ENCODE measurements around the gene SCAPER. TPM values are rescaled to one million over a fixed set of nuclear protein-coding genes. Genes with fewer than 3 reads are reported as not detected.

The SCAPER gene
- total RNA-seq, 1 experiment from 2014 or later: 14.7 TPM

GRCh38 chr15:76803049-76803571, 102.0 kb downstream of the SCAPER start:
- H3K4me3 ChIP-seq (replicated peaks in 1 of 2; ENCODE audit: low read depth in 1 of 2, low read length in 2 of 2): no peak overlapping the region
- no peak for DNase-seq (ENCODE audit: low read depth, low spot score)
- TF ChIP-seq EZH2phosphoT487 (IDR thresholded peaks at IDR 0.05; ENCODE audit: borderline replicate concordance): no peak
- no peak for TF ChIP-seq SRF (IDR thresholded peaks at IDR 0.05; ENCODE audit: low read depth)
- TF ChIP-seq EGR1 (IDR thresholded peaks at IDR 0.05; ENCODE audit: low read depth): no peak
- TF ChIP-seq ELF1 (IDR thresholded peaks at IDR 0.05; ENCODE audit: borderline replicate concordance, low read depth): no peak
- TF ChIP-seq ATF3 (IDR thresholded peaks at IDR 0.05): no peak
- no peak for TF ChIP-seq CBX3 (IDR thresholded peaks at IDR 0.05; ENCODE audit: low read depth)
- no peak for TF ChIP-seq FOSL1 (IDR thresholded peaks at IDR 0.05; ENCODE audit: low read depth)
- TF ChIP-seq ZBTB33 (IDR thresholded peaks at IDR 0.05; ENCODE audit: extremely low read depth, insufficient replicate concordance, low read length): no peak
- no peak for TF ChIP-seq ZFX (IDR thresholded peaks at IDR 0.05)
- no peak for TF ChIP-seq POLR2AphosphoS5 (IDR thresholded peaks at IDR 0.05; ENCODE audit: low read depth, low read length)
- TF ChIP-seq TCF7L2 (IDR thresholded peaks at IDR 0.05; ENCODE audit: borderline replicate concordance, extremely low read depth, insufficient read depth, insufficient read length): no peak
- TF ChIP-seq POLR2A (IDR thresholded peaks at IDR 0.05; ENCODE audit: borderline replicate concordance, extremely low read depth, insufficient read depth, insufficient read length): no peak
- TF ChIP-seq SP1 (IDR thresholded peaks at IDR 0.05; ENCODE audit: low read depth): no peak
- no peak for TF ChIP-seq ZNF274 (IDR thresholded peaks at IDR 0.05; ENCODE audit: low read depth, low read length)
- TF ChIP-seq SIN3A (IDR thresholded peaks at IDR 0.05; ENCODE audit: low read depth): no peak
- TF ChIP-seq EZH2 (IDR thresholded peaks at IDR 0.05): no peak
- TF ChIP-seq YY1 (IDR thresholded peaks at IDR 0.05; ENCODE audit: extremely low read depth, insufficient replicate concordance, low read depth, low read length): no peak
- H3K4me1 ChIP-seq (ENCODE audit: control insufficient read depth in 1 of 2, insufficient read depth in 2 of 2, low read length in 2 of 2): peaks cover 0 to 3% of the 10 kb centered on the region in 2 experiments; a peak in 1 of 4 replicates
- no peaks in the 10 kb centered on the region for H3K79me2 ChIP-seq (ENCODE audit: insufficient read depth, low read length)
- ChIA-PET RAD21 (ENCODE audit: low non-redundant PET in 1 of 2, low total read pairs in 2 of 2, uncharacterized antibody in 2 of 2, unreplicated experiment in 2 of 2) (no interaction called here), CTCF (no interaction called here), POLR2A (no interaction called here)
- H3K27me3 ChIP-seq (ENCODE audit: insufficient read depth, low read length): no peaks in the 10 kb centered on the region
- H3K27ac ChIP-seq (ENCODE audit: low read depth, low read length): no peak overlapping the region
- H3K9me3 ChIP-seq (ENCODE audit: control insufficient read depth in 1 of 2, insufficient read depth in 1 of 2, low read depth in 1 of 2, low read length in 2 of 2): no peaks in the 10 kb centered on the region
- H4K20me1 ChIP-seq (ENCODE audit: insufficient read depth): no peaks in the 10 kb centered on the region
- no peak for ATAC-seq
- no peak overlapping the region for H2AFZ ChIP-seq (ENCODE audit: low read depth, low read length, poor library complexity, severe bottlenecking)
- H3K36me3 ChIP-seq (ENCODE audit: control insufficient read depth in 1 of 2, insufficient read depth in 2 of 2, low read length in 2 of 2): no peaks in the 10 kb centered on the region
- H3K9me2 ChIP-seq (ENCODE audit: insufficient read depth): no peaks in the 10 kb centered on the region
- intact Hi-C loops (cut with micrococcal nuclease): no loop called here
- H3K9ac ChIP-seq (ENCODE audit: low read length): no peak overlapping the region
- H3K4me2 ChIP-seq (ENCODE audit: low read length): no peak overlapping the region
- no TSS peak for BruUV-seq (replicated peaks)

All from HCT116 (cell line).